Muscle of leg (tissue), 11 donors: ENCODE data around the gene THAP3. TPM values are rescaled to one million over a fixed set of nuclear protein-coding genes. Genes with fewer than 3 reads are reported as not detected.

Experiments used
- DNase-seq: peaks from one replicate; pipeline ENCODE4 v3.0.0; 2013
- H3K27ac ChIP-seq: one replicate; pipeline ENCODE4 v1.5.1; 2013; ENCODE audit warnings: mild to moderate bottlenecking, low read length, control low read depth
- H3K27me3 ChIP-seq: one replicate; pipeline ENCODE4 v1.6.1; 2013; ENCODE audit warnings: low read length; ENCODE audit not compliant: control insufficient read depth, insufficient read depth
- H3K36me3 ChIP-seq: one replicate; pipeline ENCODE4 v1.6.1; 2013; ENCODE audit warnings: low read length; ENCODE audit not compliant: control insufficient read depth, insufficient read depth
- H3K4me1 ChIP-seq: one replicate; pipeline ENCODE4 v1.6.1; 2013; ENCODE audit warnings: low read length; ENCODE audit not compliant: control insufficient read depth, insufficient read depth
- H3K4me3 ChIP-seq: one replicate; pipeline ENCODE4 v1.5.1; 2013; ENCODE audit warnings: low read length, control low read depth
- H3K9me3 ChIP-seq: replicated peaks from 2 replicates; pipeline ENCODE4 v1.6.1; 2013; ENCODE audit warnings: low read depth, low read length; ENCODE audit not compliant: control insufficient read depth
- WGBS: methylation state at CpG from one replicate; pipeline ENCODE4 v1.1.5; 2013; ENCODE audit warnings: missing lambda C conversion rate; ENCODE audit not compliant: insufficient coverage; 5-methylcytosine and 5-hydroxymethylcytosine counted together
- polyA plus RNA-seq, 8 donors: library from polyadenylated mRNA; unstranded; fragments of 120-200 nt; gene quantifications; one replicate each; pipeline versions ENCODE4 v1.2.1 to v1.2.3, GENCODE V29; 2013; ENCODE audit warnings: inconsistent platforms in 1 of 8, low replicate concordance in 1 of 8; ENCODE audit not compliant: insufficient read length in 8 of 8, insufficient read depth in 1 of 8
- total RNA-seq: library from RNA; stranded (reverse); fragments of 120-200 nt; gene quantifications from one replicate; pipeline ENCODE4 v1.2.4, GENCODE V29; 2013

The THAP3 gene
- total and polyA plus RNA-seq, 9 donors, result 16.7 to 27.1 (median 18.3) TPM

GRCh38 chr1:6674771-6675170 lies 50.1 kb downstream of the THAP3 start:
- Histone ChIP-seq H3K27me3 (no peaks in the 10 kb centered on the region), H3K36me3 (peaks cover 37% of the 10 kb centered on the region), H3K27ac (peak overlapping the region; percentile 35), H3K4me3 (no peak overlapping the region), H3K9me3 (no peaks in the 10 kb centered on the region), H3K4me1 (peaks cover 4% of the 10 kb centered on the region)
- no CpG with 5 or more reads among the region's 1 CpG for WGBS
- DNase-seq, result peak; percentile 38

- Histone ChIP-seq H3K4me3 (no peak overlapping the region), H3K9me3 (no peaks in the 10 kb centered on the region), H3K4me1 (peaks cover 4% of the 10 kb centered on the region), H3K36me3 (peaks cover 40% of the 10 kb centered on the region), H3K27me3 (no peaks in the 10 kb centered on the region), H3K27ac (no peak overlapping the region)
- DNase-seq, result peak; percentile 49
- 60% methylated on average over 1 of the region's 2 CpGs for WGBS
These were observed 51.3 kb downstream of the THAP3 start for GRCh38 chr1:6675941-6676340.

Other genes with a start within 250 kb of the THAP3 start
- gene ACOT7, start 231.1 kb upstream of the THAP3 start, total RNA-seq, result 7.5 TPM
- 10 to 100 TPM; 17.2 to 24.0 (median 20.6) TPM for gene ACOT7, start 231.1 kb upstream of the THAP3 start, polyA plus RNA-seq
- not detected for gene HES2, start 204.9 kb upstream of the THAP3 start, total RNA-seq
- gene HES2, start 204.9 kb upstream of the THAP3 start, polyA plus RNA-seq, result under 1 TPM in 5 of 8 donors, not detected in 3; 0.06 to 0.62 (median 0.10) TPM
- 0.22 TPM for gene ESPN, start 200.1 kb upstream of the THAP3 start, total RNA-seq
- gene ESPN, start 200.1 kb upstream of the THAP3 start, polyA plus RNA-seq, result 10 to 100 TPM in 1 of 8 donors, 1 to 10 TPM in 7; 1.2 to 14.3 (median 2.0) TPM
- 10.3 TPM for gene TNFRSF25, start 158.7 kb upstream of the THAP3 start, total RNA-seq
- gene TNFRSF25, start 158.7 kb upstream of the THAP3 start, polyA plus RNA-seq, result 10 to 100 TPM in 5 of 8 donors, 1 to 10 TPM in 3; 5.3 to 18.3 (median 11.3) TPM
- 12.1 TPM for gene PLEKHG5, start 133.2 kb upstream of the THAP3 start, total RNA-seq
- gene PLEKHG5, start 133.2 kb upstream of the THAP3 start, polyA plus RNA-seq, result 10 to 100 TPM in 5 of 8 donors, 1 to 10 TPM in 3; 7.6 to 14.5 (median 11.6) TPM
- 16.6 TPM for gene NOL9, start 70.4 kb upstream of the THAP3 start, total RNA-seq
- gene NOL9, start 70.4 kb upstream of the THAP3 start, polyA plus RNA-seq, result 10 to 100 TPM in 7 of 8 donors, 1 to 10 TPM in 1; 10.0 to 19.1 (median 12.9) TPM
- 2.7 TPM for gene TAS1R1, start 69.6 kb upstream of the THAP3 start, total RNA-seq
- gene TAS1R1, start 69.6 kb upstream of the THAP3 start, polyA plus RNA-seq, result 1 to 10 TPM; 3.2 to 9.7 (median 6.3) TPM
- 21.2 TPM for gene ZBTB48, start 44.9 kb upstream of the THAP3 start, total RNA-seq
- 10 to 100 TPM; 14.5 to 26.5 (median 19.7) TPM for gene ZBTB48, start 44.9 kb upstream of the THAP3 start, polyA plus RNA-seq
- 27.7 TPM for gene KLHL21, start 22.0 kb upstream of the THAP3 start, total RNA-seq
- gene KLHL21, start 22.0 kb upstream of the THAP3 start, polyA plus RNA-seq, result 10 to 100 TPM; 30.2 to 49.3 (median 39.1) TPM
- gene PHF13, start 11.1 kb upstream of the THAP3 start, total RNA-seq, result 11.6 TPM
- 10 to 100 TPM; 18.9 to 24.2 (median 22.1) TPM for gene PHF13, start 11.1 kb upstream of the THAP3 start, polyA plus RNA-seq
- 26.9 TPM for gene DNAJC11, start 76.9 kb downstream of the THAP3 start, total RNA-seq
- gene DNAJC11, start 76.9 kb downstream of the THAP3 start, polyA plus RNA-seq, result 10 to 100 TPM; 29.5 to 41.0 (median 34.8) TPM
- 36.4 TPM for gene CAMTA1, start 160.6 kb downstream of the THAP3 start, total RNA-seq
- 10 to 100 TPM; 37.1 to 56.4 (median 47.8) TPM for gene CAMTA1, start 160.6 kb downstream of the THAP3 start, polyA plus RNA-seq